GM12878 (cell line): ENCODE measurements around the gene MAGI1. TPM values are rescaled to one million over a fixed set of nuclear protein-coding genes. Genes with fewer than 3 reads are reported as not detected.

Source experiments
- ATAC-seq: fragments of 200-7000 bp; cut with Tn5 transposase; 3 replicates; pipeline ENCODE4 v1.9.1; 2020; ENCODE audit warnings: mild to moderate bottlenecking, moderate library complexity
- BruUV-seq: library from RNA; stranded (reverse); fragments of 400-500 nt; replicated peaks from 2 replicates; lab custom pipeline; 2021; lab: Mats Ljungman, UMichigan
- CTCF ChIA-PET: fragments of 300-600 bp; sonication (Branson Sonifier 250); formaldehyde crosslinking; extraction: SDS; loops from one replicate; lab custom pipeline; 2021; ENCODE audit warnings: inconsistent platforms; lab: Yijun Ruan, JAX
- POLR2A ChIA-PET: fragments of 350-600 bp; formaldehyde crosslinking; extraction: SDS; loops from one replicate; lab custom pipeline; 2021; ENCODE audit warnings: inconsistent platforms; lab: Charles Lee
- RAD21 ChIA-PET: fragments of 300-600 bp; sonication (Branson Sonifier 250); formaldehyde crosslinking; loops from one replicate; lab custom pipeline; 2023; ENCODE audit warnings: antibody characterized with exemption; ENCODE audit not compliant: unreplicated experiment; lab: Charles Lee
- SMC1A ChIA-PET: fragments of 300-600 bp; sonication (Branson Sonifier 250); formaldehyde crosslinking; loops from one replicate; lab custom pipeline; 2023; ENCODE audit not compliant: unreplicated experiment, uncharacterized antibody; lab: Charles Lee
- DNase-seq: peaks from one replicate; pipeline ENCODE4 v3.0.0-alpha.2; 2011; ENCODE audit warnings: low read depth, low spot score
- FAIRE-seq: peaks from 3 replicates; lab custom pipeline; 2011; peaks lifted over from hg19 to GRCh38; lab: Jason Lieb, UNC
- H2AFZ ChIP-seq: 2 replicates; pipeline ENCODE4 v1.6.0; 2011; ENCODE audit warnings: low read depth, low read length, control low read depth; ENCODE audit not compliant: control insufficient read depth
- H3K27ac ChIP-seq: 2 replicates; pipeline ENCODE4 v1.5.1; 2011; ENCODE audit warnings: control low read depth; ENCODE audit not compliant: control insufficient read depth, insufficient read depth
- H3K27me3 ChIP-seq, 2 experiments: replicated peaks in 1 of 2; 2 replicates each; pipeline versions ENCODE4 v1.6.0 to v1.6.1; 2011; ENCODE audit warnings: low read length in 1 of 2; ENCODE audit not compliant: control insufficient read depth in 2 of 2, insufficient read depth in 2 of 2
- H3K36me3 ChIP-seq, 2 experiments: 2 replicates each; pipeline ENCODE4 v1.5.1; 2011; ENCODE audit warnings: low read length in 1 of 2; ENCODE audit not compliant: control insufficient read depth in 2 of 2, insufficient read depth in 2 of 2
- H3K4me1 ChIP-seq: 2 replicates; pipeline ENCODE4 v1.6.1; 2011; ENCODE audit warnings: mild to moderate bottlenecking, low read length, moderate library complexity, mixed read lengths; ENCODE audit not compliant: control insufficient read depth, insufficient read depth
- H3K4me2 ChIP-seq: 2 replicates; pipeline ENCODE4 v1.6.0; 2011; ENCODE audit warnings: control low read depth; ENCODE audit not compliant: control insufficient read depth, insufficient read depth
- H3K4me3 ChIP-seq: fragments of 200-600 bp; sonication (generic); 2 replicates; pipeline ENCODE4 v1.5.1; 2016
- H3K79me2 ChIP-seq: 2 replicates; pipeline ENCODE4 v1.6.0; 2011; ENCODE audit warnings: low read length; ENCODE audit not compliant: control insufficient read depth, insufficient read depth
- H3K9ac ChIP-seq: 2 replicates; pipeline ENCODE4 v1.8.0; 2011; ENCODE audit warnings: low read length, control low read depth, mixed read lengths; ENCODE audit not compliant: control insufficient read depth, insufficient read depth
- H3K9me3 ChIP-seq: replicated peaks from 3 replicates; pipeline ENCODE4 v1.5.1; 2011; ENCODE audit warnings: mild to moderate bottlenecking, low read length; ENCODE audit not compliant: control insufficient read depth, insufficient read depth
- H4K20me1 ChIP-seq: 2 replicates; pipeline ENCODE4 v1.6.0; 2011; ENCODE audit not compliant: control insufficient read depth, insufficient read depth
- BCL11A ChIP-seq: IDR thresholded peaks from 2 replicates; pipeline ENCODE4 v1.6.1; 2011; ENCODE audit warnings: low read depth, low read length
- CUX1 ChIP-seq: IDR thresholded peaks from 2 replicates; pipeline ENCODE4 v1.6.1; 2012; ENCODE audit warnings: improper control_type of control experiment, low read depth, low read length; ENCODE audit not compliant: insufficient replicate concordance
- EP300 ChIP-seq, 2 experiments: fragments of 150-350 bp in 1 of 2; IDR thresholded peaks; 2 replicates each; pipeline ENCODE4 v1.6.1; 2011 to 2012; ENCODE audit warnings: low read depth in 2 of 2, low read length in 2 of 2, borderline replicate concordance in 1 of 2, improper control_type of control experiment in 1 of 2, inconsistent platforms in 1 of 2; ENCODE audit not compliant: control insufficient read depth in 1 of 2
- IKZF2 ChIP-seq, 2 experiments: fragments of 450-650 bp; IDR thresholded peaks; 2 replicates each; pipeline ENCODE4 v1.6.1; 2017; ENCODE audit warnings: mild to moderate bottlenecking in 2 of 2, moderate library complexity in 2 of 2
- ZZZ3 ChIP-seq: IDR thresholded peaks from 2 replicates; pipeline ENCODE4 v1.6.1; 2011; ENCODE audit warnings: low read depth; ENCODE audit not compliant: control insufficient read depth, insufficient read length
- WGBS: methylation state at CpG from one replicate; pipeline ENCODE4 v1.1.6; 2016; ENCODE audit warnings: low lambda C conversion rate; ENCODE audit not compliant: insufficient replicate concordance, insufficient coverage; ENCODE audit errors: missing lambda C conversion rate; 5-methylcytosine and 5-hydroxymethylcytosine counted together
- in situ Hi-C: fragments of 300-500 bp; cut with MboI; formaldehyde crosslinking; loops from 9 replicates; pipeline ENCODE4 v1.14.3; 2018; ENCODE audit warnings: mixed read lengths
- intact Hi-C: fragments of 100-400 bp; cut with micrococcal nuclease; formaldehyde crosslinking; loops from one replicate; pipeline ENCODE4 v1.14.2; 2022; ENCODE audit not compliant: unreplicated experiment
- polyA plus RNA-seq, 11 experiments: library from polyadenylated mRNA; depleted of rRNA in 4 of 11; unstranded in 6 of 11; stranded (reverse) in 5 of 11; fragments of >200 nt; fragmentation: Nextera tagmentation in 4 of 11; fragmentation: Illumina TruSeq in 1 of 11; extraction: Ambion mirVana in 4 of 11; extraction: Trizol in 1 of 11; gene quantifications; 1 replicate in 1 of 11; 2 replicates in 10 of 11; pipeline versions ENCODE4 v1.2.1 to v1.2.3, GENCODE V29; 2011 to 2016; ENCODE audit warnings: inconsistent platforms in 2 of 11, missing spikeins in 2 of 11, low read depth in 1 of 11
- total RNA-seq, 4 experiments: library from RNA; depleted of rRNA in 3 of 4; stranded (reverse); fragments of >200 nt in 3 of 4; fragmentation: Illumina TruSeq in 1 of 4; extraction: Trizol in 1 of 4; gene quantifications; 2 replicates each; pipeline versions ENCODE4 v1.2.1 to v1.2.3, GENCODE V29; 2013 to 2021

MAGI1 gene
- total and polyA plus RNA-seq, 10 of the 15 experiments (the other 5 are each of a cell fraction or from before 2014, with no cell fraction given), result 0.02 to 3.3 (median 0.29) TPM; not detected in 1

DNA sequence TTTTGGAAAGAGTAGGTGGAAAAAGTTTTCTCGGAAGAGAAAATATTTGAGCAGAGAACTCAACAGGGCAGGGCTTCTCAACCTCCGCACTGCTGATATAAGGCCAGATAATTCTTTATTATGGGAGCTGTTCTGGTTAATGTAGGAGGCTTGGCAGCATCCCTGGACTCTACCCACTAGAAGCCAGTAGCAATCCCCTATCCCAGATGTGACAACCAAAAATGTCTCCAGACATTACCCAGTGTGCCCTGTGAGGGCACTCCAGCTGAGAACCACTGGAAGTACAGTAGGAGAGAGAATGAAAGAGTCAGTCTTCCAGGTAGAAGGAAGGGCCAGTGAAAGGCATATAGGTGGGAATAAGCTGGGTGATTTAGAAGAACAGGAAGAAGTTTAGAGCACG, 703.1 kb downstream of the MAGI1 start:
- ChIA-PET SMC1A (no interaction called here), CTCF (interaction anchor here (0.6 to 1.2 kb wide), 2 partner anchors 9 to 767 kb away, joined by 3 read pairs; no protein-coding TSS in a partner anchor), POLR2A (no interaction called here), RAD21 (no interaction called here)
- no peaks in the 10 kb centered on the region for H3K4me1 ChIP-seq
- FAIRE-seq, result no peak
- no peak for ATAC-seq
- no peaks in the 10 kb centered on the region for H4K20me1 ChIP-seq
- WGBS, result 59% methylated on average over 3 of the region's 3 CpGs
- no peak for DNase-seq
- TF ChIP-seq IKZF2 (IDR thresholded peaks at IDR 0.05), result no peak
- TF ChIP-seq ZZZ3, result no peak
- no peak for TF ChIP-seq CUX1
- no peak for TF ChIP-seq EP300 (IDR thresholded peaks at IDR 0.05; ENCODE audit: borderline replicate concordance in 1 of 2, control insufficient read depth in 1 of 2, low read depth in 2 of 2, low read length in 2 of 2)
- TF ChIP-seq BCL11A, result no peak
- H3K27ac ChIP-seq, result no peak overlapping the region
- intact Hi-C loops, result no loop called here
- no peaks in the 10 kb centered on the region for H3K27me3 ChIP-seq
- no peak overlapping the region for H3K4me2 ChIP-seq
- H3K4me3 ChIP-seq, result no peak overlapping the region
- H2AFZ ChIP-seq, result no peak overlapping the region
- H3K9ac ChIP-seq, result no peak overlapping the region
- H3K79me2 ChIP-seq, result no peaks in the 10 kb centered on the region
- no peaks in the 10 kb centered on the region for H3K36me3 ChIP-seq
- BruUV-seq, result no TSS peak
- no peaks in the 10 kb centered on the region for H3K9me3 ChIP-seq
- in situ Hi-C loops, result no loop called here
